Skin of body (tissue), 2 donors: ENCODE measurements around the gene PORCN. TPM values are rescaled to one million over a fixed set of nuclear protein-coding genes. Genes with fewer than 3 reads are reported as not detected.

ENCODE experiments used
- DNase-seq: peaks from one replicate; lab custom pipeline; 2025; lab: John Stamatoyannopoulos, UW
- total RNA-seq: library from RNA; depleted of rRNA; stranded (reverse); fragments of >200 nt; gene quantifications from one replicate; pipeline ENCODE4 v1.2.3, GENCODE V29; 2014

Gene PORCN
- total RNA-seq, 1 donor from 2014 or later: 3.2 TPM

- peak; percentile 85 for DNase-seq
Observed at GRCh38 chrX:48475774-48476577, 32.8 kb upstream of the PORCN start, which contains the start of gene FTSJ1. Gene FTSJ1 (plus strand): TSS chrX:48476199. CDS start chrX:48478048, 1,849 bp downstream.

DNA sequence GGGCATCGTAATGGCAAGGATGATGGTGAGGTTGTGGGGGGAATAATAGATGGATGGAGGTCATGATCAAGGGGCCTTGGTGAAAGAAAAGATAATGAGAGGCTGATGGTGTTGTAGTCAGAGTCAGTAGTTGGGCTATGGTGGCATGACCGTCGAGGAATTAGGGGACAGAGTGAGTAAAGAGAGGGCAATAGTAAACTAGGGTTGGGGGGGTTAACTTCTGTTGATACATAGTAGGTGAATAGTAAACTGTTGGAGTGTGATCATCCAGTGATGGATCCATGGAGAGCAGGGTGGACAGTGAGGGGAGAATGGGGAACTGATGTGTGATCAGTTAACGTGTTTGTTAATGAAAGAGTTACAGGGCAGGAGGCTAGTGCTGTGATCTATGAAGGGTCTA, 31.9 kb upstream of the PORCN start:
- DNase-seq: no peak

GRCh38 chrX:48477960-48478755, 30.6 kb upstream of the PORCN start:
- DNase-seq: no peak

GRCh38 chrX:48478806-48479205, 30.0 kb upstream of the PORCN start:
- DNase-seq: no peak

DNA sequence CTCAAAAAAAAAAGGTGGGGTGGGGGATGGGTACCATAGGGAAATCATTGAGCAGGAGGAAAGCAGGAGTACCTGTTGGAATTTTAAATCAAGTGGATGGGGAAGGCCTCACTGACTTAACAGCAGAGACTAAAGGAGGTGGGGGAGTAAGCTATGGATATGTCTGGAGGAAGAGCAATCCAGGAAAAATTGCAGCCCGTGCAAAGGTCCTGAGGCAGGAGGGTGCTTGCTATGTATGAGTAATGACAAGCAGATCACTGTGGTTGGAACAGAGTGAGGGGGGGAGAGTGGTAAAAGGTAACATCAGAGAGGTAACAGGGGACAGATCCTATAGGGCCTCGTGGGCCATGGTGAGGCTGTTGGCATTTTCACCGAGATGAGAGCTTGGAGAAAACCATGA, 28.6 kb upstream of the PORCN start:
- DNase-seq: no peak

DNA sequence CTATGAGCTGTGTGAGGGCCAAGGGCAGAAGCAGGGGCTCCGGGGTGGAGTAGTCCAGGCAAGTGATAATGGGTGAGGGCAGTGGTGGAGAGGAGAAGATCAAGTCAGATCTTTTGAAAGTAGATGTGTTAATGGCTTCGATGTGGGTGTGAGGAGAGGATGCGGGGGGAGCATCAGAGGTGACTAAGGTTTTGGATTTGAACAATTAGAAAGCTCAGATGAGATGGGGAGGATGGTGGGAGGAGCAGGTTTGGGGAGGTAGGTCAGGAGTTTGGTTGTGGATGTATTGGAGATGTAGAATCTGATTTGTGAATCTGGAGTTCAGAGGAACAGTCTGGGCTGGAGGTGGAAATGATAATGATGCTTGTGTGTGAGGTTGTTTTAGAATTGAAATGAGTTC, 28.2 kb upstream of the PORCN start:
- DNase-seq: no peak

DNA sequence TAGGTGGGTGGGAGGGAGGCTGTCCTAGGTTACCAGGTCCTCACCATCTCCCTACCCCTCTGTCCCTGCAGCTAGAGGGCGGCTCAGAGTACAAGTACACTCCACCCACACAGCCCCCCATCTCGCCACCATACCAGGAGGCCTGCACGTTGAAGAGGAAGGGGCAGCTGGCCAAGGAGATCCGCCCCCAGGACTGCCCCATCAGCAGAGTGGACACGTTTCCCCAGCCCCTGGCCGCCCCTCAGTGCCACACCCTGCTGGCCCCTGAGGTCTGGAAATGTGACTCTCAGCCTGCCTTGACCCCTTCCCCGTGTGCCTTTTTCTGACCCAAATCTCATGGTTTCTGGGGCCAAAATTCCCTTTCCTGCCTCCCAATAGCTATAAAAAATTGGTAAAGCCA, 26.3 kb upstream of the PORCN start:
- no peak for DNase-seq

DNA sequence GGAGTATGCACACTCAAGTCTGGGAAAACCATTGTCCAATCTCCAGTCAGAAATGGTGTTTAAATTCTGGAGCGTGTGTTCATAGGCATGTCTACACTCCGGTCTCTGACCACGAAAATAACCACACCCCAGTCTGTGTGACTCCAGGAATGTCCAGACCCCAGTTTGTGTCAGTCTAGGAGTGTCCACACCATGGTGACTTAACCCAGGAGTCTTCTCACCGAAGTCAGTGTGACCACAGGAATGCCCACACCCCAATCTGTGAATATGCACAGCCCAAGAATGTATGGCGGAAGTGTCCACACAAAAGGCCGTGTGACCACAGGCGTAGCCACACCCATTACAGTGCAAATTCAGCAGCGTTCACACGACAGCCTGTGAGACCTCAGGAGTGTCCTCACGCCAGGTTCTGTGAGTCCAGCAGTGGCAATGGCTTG, 21.4 kb upstream of the PORCN start:
- no peak for DNase-seq

- DNase-seq: no peak
Observed at GRCh38 chrX:48488034-48488433, 20.8 kb upstream of the PORCN start.

GRCh38 chrX:48489296-48489695, 19.5 kb upstream of the PORCN start:
- no peak for DNase-seq

DNA sequence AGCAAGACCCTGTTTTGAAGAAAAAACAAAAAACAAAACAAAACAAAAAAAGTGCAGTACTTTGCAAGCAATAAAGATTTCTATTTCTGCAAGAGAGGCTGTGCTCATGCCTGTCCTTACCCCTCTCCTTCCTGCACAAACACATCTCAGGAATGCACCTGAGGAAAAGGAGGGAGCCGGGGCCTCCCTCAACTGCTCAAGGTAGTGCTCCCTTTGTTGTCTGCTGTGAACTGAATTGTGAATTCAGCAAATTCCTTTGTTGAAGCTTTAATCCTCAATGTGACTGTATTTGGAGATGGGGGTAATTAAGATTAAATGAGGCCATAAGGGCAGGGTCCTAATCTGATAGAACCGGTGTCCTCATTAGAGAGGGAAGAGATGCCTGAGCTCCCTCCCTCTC, 18.9 kb upstream of the PORCN start:
- no peak for DNase-seq

DNA sequence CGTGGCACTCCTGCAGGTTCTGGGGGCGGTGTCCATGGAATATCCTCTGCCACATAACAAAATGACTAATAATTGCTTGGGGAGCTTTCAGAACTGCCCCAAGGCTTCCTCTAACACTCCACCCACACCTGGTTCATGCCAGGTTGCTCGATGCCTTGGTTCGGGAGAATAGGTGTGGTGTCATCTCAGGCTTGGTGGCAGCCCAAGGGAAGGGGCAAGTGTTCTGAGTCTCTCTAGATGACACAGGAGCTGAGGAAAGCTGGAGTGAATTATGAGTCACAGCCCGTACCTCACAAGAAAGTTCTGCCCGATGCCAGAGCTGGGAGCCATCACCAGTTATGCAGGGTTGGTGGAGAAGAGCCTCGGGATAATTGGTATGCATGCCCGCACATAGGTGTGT, 18.1 kb upstream of the PORCN start:
- no peak for DNase-seq

DNA sequence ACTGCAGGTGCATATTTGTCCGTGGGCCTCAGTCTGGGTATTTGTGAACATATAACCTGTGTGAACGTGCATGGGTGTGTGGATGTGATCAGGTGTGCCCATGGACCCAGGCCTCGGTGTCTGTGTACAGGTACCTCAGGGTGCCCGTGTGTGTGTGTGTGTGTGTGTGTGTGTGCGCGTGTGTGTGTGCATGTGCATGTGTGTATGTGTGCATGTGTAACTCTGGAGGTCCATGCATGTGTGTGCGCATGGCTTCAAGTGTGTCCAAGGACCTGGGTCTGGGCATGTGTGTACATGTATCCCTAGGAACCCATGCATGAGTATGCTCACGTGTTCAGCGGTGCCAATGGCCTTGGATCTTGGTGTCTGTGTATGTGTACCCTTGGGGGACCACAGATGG, 17.0 kb upstream of the PORCN start:
- no peak for DNase-seq

- no peak for DNase-seq
Observed at GRCh38 chrX:48492293-48492910, 16.4 kb upstream of the PORCN start.

DNA sequence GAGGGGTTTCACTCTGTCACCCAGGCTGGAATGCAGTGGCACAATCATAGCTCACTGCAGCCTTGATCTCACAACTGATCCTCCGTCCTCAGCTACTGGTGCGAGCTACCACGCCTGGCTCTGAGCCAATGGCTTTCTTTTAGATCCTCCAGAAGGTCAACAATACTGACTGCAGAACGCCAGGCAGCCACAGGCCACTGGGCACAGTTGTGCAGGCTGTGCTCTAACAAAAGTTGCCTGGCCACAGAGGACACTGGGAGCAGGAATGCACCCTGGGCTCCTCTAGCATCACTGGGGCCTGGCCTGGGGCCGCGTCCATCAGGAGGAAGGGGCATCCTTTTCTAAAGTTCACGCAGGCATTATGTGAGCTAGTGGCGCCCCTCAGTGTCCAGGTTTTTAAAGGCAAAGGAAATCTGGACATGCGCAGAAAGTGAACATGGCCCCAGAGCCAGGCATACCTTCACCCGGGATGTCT, 14.9 kb upstream of the PORCN start:
- no peak for DNase-seq

DNA sequence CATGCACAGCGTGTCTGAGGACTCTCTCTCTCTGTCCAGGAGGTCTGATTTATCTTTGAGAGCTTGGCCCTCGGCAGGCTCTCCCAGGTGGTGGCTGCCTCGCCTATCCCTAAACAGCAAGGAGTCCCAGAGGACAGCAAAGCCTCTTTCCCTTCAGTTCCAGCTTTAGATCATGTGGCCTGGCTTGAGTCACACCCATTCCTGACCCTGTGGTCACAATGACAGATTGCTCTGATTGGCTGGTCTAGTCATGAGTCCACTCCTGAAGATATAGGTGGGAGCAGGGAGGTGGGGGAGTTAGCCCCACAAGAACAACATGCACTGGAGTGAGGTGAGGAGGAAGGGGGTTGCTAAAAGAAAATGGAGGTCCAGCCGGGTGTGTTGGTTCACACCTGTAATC, 12.1 kb upstream of the PORCN start:
- no peak for DNase-seq

GRCh38 chrX:48497871-48498270, 10.9 kb upstream of the PORCN start:
- no peak for DNase-seq

DNA sequence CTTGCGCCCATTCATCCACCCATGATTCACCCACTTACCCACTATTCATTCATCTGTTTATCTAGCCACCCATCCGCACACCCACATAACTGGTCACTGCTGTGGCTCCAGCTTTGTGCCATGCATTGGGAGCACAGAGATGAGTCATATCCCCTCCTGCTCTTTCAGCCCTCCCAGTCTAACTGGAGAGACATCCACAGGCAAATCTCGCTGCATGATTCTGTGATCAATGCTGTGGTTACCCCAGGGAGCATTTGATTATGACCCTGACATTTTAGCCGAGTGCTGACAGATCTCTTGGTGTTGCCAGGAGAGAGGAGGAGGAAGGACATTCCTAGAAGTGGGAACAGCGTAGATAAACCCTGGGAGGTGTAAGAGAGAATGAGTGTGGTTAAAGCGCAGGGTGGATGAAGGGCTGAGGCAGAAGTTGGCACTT, 10.4 kb upstream of the PORCN start:
- DNase-seq: no peak

GRCh38 chrX:48504261-48504660, 4.5 kb upstream of the PORCN start:
- DNase-seq: no peak

GRCh38 chrX:48505481-48505880, 3.3 kb upstream of the PORCN start:
- DNase-seq: no peak

- no peak for DNase-seq
Observed at GRCh38 chrX:48507246-48507645, 1.5 kb upstream of the PORCN start.

DNA sequence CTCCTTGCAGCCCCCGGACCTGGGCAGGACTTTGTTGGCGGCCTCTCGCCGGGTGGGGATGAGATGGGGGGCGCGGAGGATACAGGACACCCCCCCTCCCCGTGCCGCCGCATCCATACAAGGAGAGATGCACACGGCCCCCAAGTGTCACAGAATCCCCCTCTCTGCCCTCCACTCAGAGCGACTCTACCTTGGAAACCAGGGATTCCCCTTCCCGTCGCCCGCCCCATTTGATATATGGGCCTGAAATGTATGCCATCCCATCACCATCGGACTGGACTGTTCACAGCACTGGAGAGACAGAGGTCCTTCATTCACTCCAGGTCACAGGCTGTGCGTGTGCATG, 426 bp downstream of the PORCN start:
- DNase-seq: no peak
